Fibroblast of skin of back (primary cell): ENCODE data around the gene CAB39.

Experiments used
- DNase-seq: peaks from one replicate; pipeline ENCODE4 v3.0.0-alpha.2; 2013

CAB39 gene

DNA sequence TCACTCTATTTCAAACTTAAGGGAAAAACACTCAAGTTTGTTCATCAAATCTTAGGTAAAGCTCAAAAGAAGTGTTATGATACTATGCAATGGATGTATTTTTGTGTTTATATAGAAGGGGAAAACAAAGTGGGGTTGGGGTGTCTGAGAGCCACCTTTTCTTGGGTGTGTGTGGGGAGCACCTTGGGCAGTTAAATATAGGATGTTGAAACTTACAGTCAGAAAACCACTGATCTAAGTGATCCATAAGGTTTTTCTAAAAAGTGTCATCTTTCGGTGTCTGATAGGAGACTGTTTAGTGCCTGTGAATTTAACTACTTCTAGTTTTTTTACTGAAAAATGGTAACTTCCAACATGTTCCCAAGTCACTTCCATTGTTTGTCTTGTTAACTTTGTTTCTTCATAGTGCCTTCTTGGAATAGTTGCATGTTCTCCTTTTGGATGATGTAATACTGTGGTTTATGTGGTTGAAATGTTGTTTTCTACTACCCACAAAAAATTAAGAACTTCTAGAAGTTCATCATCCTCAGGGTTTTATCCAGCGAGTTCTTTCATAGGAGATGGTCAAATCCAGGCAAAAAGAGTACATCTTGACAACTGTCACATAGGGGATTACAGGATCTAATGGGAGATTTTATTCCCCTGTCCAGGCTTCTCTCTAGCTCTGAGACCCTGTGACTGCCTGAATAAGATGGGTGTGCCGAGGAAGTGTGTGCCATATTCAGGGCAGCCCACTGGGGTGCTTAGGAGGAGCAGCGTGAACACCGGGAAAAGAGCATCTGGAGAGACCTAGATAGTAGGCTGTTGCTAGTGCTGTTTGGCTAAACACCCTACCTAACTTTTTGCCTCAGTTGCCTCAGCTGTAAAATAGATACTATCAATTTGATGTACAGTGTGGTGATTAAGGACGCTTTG lies 46.2 kb downstream of the CAB39 start:
- peak; percentile 88 for DNase-seq

- no peak for DNase-seq
Observed at GRCh38 chr2:230759481-230760167, 47.0 kb downstream of the CAB39 start.

GRCh38 chr2:230761704-230762103 lies 49.1 kb downstream of the CAB39 start:
- DNase-seq, result no peak

DNA sequence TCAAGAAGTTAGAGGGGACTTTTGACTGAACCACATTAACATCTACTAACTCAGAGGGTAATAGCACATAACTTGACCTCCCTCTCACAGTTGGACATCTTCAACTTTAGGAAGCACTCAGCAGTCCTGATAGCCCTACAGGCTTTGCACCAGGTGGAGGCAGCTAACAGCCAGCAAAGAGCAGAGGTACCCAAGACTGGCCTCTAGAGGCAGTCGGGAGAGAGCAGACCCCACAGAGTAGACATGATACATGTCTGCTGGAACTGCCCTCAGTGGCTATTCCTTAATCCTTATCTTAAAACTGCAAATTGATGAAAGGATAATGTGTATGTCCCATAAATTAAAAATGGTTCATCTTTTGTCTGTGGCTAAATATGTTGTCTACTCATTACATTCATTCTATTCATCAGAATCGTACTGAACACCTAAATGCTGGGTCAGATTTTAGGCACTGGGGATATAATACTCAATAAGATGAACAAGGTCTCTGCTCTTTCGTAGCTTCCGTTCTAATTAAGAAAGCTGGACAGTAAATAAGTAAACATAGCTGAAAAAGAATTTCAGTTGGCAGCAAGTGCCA lies 49.8 kb downstream of the CAB39 start:
- peak; percentile 39 for DNase-seq

DNA sequence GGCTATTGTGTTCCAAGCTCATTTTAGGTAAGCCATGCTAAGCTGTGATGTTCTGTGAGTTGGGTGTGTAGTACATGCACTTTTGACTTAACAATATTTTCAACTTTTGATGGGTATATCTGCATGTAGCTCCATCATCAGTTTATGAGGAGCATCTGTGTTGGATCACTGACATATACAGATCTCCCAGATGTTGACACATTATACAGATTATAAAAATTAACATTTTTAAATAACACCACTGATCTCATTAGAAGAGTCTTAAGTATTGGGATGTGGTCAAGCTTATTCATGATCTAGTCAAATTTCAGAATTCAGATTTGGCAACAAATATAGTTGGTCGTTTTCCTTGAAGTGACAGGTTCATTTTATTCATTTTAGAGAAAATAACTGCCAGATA lies 51.7 kb downstream of the CAB39 start:
- DNase-seq, result no peak

GRCh38 chr2:230765611-230766300 lies 53.1 kb downstream of the CAB39 start:
- DNase-seq, result no peak

DNA sequence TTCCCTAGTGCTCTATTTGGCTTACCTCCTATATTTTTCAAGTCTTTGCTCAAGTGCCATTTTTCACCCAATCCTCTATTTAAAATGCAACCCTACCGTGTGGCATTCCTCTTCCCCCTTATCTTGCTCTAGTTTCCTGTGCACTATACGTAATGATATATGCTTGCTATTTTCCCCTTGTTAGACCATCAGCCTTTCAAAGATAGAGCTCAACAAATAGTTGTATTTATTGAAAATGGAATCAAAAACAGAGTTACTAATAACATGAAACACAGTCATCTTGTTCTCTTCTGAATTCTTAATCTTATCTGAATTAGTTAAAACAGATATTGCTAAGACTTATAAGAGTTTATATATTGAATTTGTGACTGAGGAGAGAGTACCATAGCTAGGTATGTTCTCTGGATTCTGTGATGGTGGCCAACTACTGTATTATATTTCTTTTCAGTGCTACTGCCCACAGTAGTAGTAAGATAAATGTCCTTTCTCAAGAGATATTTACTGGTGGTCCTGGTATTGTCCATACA lies 55.3 kb downstream of the CAB39 start:
- DNase-seq, result no peak

GRCh38 chr2:230770804-230771203 lies 58.2 kb downstream of the CAB39 start:
- no peak for DNase-seq

- DNase-seq, result no peak
Observed at GRCh38 chr2:230772156-230772555, 59.5 kb downstream of the CAB39 start.

DNA sequence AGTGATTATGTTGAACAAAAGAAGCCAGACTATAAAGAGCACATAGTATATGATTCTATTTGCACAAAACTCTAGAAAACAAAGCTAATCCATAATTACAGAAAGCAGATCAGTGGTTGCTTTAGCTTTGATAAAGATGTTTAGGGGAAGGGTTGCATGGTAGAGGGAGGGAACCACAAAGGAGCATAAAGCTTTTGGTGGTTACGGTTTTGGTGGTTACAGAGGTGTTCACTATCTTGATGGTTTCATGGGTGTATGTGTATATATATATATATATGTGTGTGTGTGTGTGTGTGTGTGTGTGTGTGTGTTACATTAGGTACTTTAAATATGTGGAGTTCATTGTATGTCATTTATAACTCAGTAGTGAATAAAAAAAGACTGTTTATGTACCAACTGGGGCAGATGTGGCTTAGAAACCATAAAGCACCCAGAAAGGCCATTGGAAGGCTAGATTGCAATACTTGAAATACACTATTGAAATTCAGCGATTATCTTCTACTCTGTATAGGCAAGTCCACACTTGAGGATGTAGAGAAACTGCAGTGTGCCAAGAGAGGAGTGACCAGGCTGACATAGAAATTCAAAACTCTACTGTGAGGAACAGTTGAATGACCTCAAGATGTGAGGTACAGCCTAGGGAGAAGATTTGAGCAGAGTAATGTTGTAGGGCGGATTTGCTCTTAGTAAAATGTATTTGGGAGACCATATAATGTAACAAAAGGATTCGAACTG lies 60.6 kb downstream of the CAB39 start:
- no peak for DNase-seq

DNA sequence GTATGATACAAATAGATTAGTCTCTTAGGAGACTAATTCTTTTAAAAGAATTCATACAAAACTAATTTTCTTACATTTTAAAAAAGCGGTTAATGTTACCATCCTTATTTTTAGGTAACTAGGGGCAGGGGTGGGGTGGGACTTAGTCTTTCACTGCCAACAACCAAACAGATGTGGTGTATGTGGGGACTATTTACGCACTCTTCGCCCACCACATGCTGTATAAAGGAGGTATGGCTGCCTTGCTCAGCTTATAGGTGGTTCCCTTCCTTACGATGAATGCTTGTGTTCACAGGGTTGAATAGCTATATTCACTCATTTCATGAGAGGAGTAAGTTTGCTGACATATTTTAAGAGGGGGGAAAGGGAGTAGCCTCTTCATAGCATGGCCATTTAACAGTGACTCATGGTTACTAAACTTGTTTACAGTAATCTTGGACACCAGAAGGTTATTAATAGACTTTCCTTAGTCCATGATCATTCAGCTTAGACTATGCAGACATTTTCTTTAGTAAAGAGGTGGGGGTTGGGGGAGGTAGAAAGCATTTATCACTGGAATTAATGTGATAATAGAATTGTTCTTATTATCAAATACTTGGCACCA lies 61.8 kb downstream of the CAB39 start:
- DNase-seq, result peak; percentile 91

DNA sequence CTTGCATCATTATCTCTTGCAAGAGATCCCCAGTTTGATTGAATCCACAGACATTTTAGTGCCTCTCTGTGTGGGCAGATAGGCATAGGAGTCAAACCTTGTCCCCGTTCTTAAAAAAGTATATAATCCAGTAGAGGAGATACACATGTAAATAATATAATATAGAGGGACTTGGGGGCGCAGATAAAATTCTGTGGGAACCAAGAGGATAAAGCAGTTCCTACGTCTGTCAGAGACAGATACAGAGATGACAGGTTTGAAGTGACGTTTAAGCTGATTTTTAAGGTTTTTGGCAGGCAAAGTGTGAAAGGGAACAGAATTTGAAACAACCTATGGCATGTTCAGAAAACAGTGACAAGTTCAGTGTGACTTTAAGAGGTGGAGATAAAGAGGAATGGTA lies 63.1 kb downstream of the CAB39 start:
- DNase-seq, result no peak

GRCh38 chr2:230777721-230778120 lies 65.1 kb downstream of the CAB39 start:
- DNase-seq, result peak; percentile 37

GRCh38 chr2:230778350-230779063 lies 65.9 kb downstream of the CAB39 start:
- DNase-seq, result no peak

DNA sequence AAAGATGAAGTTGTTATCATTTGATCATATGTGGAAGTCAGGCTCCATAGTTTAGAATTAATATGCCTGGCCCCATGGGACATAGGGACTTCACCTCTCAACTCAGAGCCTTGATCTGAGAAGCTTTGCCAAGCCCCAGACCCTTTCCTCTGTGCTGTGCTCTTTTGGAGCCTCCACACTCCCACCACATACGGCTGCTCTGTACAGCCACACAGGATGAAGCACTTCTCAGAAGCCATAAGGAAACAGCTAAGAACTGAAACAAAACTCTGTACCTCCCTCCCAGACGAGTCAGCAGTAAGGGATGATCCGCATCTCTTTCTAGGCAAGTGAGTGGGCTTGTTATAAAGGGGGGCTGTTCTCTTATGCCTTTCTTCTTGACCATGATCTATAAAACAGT lies 66.5 kb downstream of the CAB39 start:
- DNase-seq, result peak; percentile 11

DNA sequence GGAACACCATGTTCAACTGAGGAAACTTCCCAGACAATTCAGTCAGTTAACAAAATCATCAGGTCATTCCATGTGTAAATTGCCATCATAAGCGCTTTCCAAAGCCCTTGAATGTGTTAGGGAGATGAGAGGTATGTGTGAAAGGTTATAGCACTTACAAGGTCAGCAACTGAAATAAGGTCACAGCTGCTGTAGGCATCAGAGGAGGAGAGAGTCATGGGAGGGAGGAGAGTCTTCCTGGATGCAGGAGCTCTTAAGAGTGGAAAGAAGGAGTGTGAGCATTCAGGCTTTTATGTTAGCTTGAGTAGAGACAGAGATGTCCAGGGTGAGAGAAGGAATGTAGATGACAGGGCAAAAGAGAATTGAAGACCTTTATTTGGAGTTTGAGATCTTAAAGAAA lies 67.0 kb downstream of the CAB39 start:
- no peak for DNase-seq

DNA sequence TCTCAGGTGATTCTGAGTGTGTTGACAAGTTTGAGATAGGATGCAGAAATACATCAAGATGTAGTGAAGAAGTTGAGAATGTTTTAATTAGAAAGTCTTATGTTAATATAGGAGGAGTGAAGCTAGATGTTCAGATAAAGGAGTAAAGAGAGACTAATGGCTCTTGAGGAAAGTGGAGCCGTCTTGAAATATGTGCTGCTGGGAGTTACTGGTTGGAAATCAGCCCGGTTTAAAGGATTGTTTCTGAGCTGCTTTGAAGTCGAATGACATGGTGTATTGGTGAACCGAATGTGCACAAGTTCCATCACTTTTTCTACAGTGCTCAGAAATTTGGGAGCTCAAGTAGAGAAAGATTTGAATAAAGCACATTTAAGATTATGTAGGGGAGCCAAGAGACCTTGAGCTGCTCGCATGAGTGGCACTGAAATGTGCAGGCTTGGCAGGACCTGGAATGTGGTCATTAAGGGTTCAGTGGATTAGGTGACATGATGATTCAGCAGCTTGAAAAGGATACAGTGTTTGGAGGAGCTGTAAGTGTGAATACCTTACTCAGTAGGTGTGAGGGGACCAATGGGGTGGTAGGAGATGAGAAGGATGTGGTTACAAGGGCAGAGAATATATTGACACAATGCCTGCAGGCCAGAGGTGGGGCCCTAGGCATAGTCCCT lies 68.6 kb downstream of the CAB39 start:
- peak; percentile 15 for DNase-seq

DNA sequence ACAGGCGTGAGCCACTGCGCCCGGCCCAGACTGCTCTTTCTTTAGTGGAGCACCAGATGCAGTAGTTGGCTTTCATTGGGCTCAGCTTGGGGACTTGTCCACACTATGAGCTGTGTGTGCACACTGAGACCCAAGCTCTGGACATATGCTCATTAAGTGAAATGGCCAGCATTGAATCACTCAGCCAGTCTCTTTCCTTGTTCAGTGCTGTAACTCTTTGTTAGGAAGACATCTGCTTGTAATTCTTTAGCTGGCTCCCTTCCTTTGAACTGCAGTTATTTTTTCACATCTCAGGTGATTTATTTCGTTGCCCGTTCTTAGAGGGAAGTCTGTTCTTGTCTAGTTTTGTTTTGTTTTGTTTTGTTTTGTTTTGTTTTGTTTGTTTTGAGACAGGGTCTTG lies 70.5 kb downstream of the CAB39 start:
- DNase-seq, result no peak

DNA sequence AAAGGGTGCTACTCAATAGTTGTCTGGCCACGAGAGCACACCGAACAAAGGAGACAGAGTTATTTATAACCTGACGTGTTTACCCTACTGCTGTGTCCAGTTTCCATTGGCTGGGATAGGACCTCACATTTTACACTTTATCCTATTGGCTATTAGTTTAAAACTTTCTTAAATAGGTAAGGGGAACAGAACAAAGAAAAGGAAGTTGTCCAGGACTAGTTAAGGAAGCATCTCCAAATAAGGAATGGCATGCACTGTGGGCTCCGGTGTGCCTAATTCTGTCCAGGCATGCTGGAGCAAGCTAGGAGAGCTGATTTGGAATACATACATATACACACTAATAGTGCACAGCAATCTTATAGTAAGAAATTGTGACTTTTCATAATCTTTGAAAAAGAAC lies 72.2 kb downstream of the CAB39 start:
- DNase-seq, result peak; percentile 52

DNA sequence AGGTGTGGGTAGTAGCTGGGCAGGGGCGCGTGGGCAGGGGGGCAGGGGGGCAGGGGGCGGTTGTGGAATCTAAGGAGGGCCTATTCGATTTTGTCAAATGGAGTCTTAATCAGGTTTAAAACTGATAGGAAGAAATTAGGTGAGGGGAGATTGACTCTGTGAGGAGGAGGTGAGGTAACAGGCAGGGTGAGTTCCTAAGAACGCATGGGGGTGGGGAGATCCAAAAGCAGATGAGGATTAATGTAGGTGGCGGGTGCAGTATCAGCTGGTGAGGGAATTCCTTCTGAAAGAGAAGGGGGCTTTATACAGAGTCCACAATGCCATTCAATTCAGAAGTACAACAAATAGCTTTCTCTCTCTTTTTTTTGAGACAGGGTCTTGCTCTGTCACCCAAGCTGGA lies 72.7 kb downstream of the CAB39 start:
- DNase-seq, result no peak
